Measurements from ENCODE around the gene CRBN.

CRBN gene

DNA sequence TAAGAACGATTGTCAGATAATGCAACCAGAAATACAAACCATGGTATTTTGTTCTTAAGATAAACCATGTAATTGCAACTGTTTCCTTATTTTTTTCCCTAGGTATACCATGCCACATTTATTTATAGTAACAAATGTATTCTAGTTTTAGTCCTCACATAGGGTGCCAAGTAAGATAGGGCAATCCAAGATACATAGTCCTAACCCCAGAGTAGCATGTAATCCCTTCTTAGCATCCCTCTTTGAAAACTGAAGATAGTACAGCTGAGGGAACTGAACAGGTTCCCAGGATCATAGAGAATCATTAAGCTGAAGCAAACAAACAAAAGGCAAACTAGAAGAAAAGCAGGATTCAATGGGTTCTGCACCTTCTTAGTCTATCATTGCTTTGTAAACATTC lies 28.0 kb downstream of the CRBN start:
- FAIRE-seq (no peak), DNase-seq (ENCODE audit: insufficient read length, low spot score) (no peak)
- TF ChIP-seq SPI1 (IDR thresholded peaks at IDR 0.05; ENCODE audit: low read depth, low read length) (no peak), POLR2A (IDR thresholded peaks at IDR 0.05; ENCODE audit: low read depth, low read length) (no peak), TAF1 (IDR thresholded peaks at IDR 0.05; ENCODE audit: low read depth, low read length) (no peak), POLR2AphosphoS5 (IDR thresholded peaks at IDR 0.05; ENCODE audit: low read depth, low read length) (no peak), PAX5 (IDR thresholded peaks at IDR 0.05; ENCODE audit: insufficient read depth, low read length, severe bottlenecking) (no peak), POU2F2 (IDR thresholded peaks at IDR 0.05; ENCODE audit: low read depth, low read length) (no peak)

DNA sequence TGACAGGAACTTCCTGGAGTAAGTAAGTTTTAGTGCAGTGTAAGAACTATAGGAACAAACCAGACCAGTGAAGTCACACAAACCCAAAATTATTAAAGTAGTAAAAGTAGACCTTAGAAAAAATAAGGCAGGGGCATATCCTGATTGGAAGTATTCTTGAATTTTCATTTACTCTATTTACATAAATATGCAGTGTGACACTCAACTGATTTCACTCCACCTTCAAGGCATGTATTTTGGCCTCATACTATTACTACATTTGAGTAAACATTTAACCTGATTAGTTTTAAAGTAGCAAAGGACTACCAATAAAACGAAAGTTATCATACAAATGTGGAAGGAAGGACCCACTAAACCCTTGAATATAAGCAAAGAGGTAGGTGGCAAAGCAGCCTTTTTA lies 29.9 kb downstream of the CRBN start:
- FAIRE-seq = no peak
- TF ChIP-seq POLR2A (IDR thresholded peaks at IDR 0.05; ENCODE audit: low read depth, low read length) (no peak), TAF1 (IDR thresholded peaks at IDR 0.05; ENCODE audit: low read depth, low read length) (no peak), SPI1 (IDR thresholded peaks at IDR 0.05; ENCODE audit: low read depth, low read length) (no peak), POU2F2 (IDR thresholded peaks at IDR 0.05; ENCODE audit: low read depth, low read length) (no peak), POLR2AphosphoS5 (IDR thresholded peaks at IDR 0.05; ENCODE audit: low read depth, low read length) (no peak), PAX5 (IDR thresholded peaks at IDR 0.05; ENCODE audit: insufficient read depth, low read length, severe bottlenecking) (no peak)
- no peak for DNase-seq (ENCODE audit: insufficient read length, low spot score)

DNA sequence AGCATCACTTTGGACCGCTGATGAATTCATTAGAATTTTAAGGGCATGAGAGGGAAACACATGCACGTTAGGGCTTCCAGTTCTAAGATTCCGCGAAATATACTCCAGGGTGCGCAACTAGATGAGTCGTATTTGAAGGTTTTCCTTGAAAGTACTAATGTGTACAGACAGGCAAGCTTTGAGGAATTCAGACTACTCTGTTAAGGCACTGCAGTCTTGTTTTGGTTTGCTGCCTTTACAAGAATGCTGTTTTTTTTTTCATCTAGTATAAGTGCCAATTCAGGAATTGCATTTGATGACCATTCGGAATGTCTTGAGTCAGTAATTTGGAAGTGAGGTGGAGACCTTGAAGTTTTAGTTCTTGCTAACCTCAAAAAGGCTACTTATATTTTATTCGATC lies 33.7 kb downstream of the CRBN start:
- FAIRE-seq (no peak), DNase-seq (ENCODE audit: insufficient read length, low spot score) (no peak)
- TF ChIP-seq TAF1 (IDR thresholded peaks at IDR 0.05; ENCODE audit: low read depth, low read length) = no peak
- TF ChIP-seq POU2F2 (IDR thresholded peaks at IDR 0.05; ENCODE audit: low read depth, low read length) = no peak

DNA sequence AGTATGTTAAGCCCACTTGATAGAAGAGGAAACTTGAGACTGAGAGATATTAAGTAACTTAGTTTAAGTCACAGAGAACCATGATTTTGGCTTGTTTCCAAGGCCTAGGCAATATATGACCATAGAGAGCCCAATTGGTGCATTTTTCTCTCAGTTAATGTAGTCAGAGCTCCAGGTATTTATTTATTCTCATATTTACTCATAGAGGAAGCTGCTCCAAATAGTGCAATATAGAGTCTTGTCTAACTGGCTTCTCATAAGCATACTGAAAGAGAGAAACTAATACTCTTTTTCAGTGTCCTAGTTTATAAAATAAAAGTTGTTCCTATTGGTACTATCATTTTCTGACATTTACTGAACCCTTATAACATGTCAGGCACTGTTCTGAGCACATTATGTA lies 37.6 kb downstream of the CRBN start:
- DNase-seq (ENCODE audit: insufficient read length, low spot score) = no peak
- no peak for TF ChIP-seq POLR2A (IDR thresholded peaks at IDR 0.05; ENCODE audit: low read depth, low read length)
- no peak for TF ChIP-seq POLR2AphosphoS5 (IDR thresholded peaks at IDR 0.05; ENCODE audit: low read depth, low read length)
- no peak for TF ChIP-seq PAX5 (IDR thresholded peaks at IDR 0.05; ENCODE audit: insufficient read depth, low read length, severe bottlenecking)
- TF ChIP-seq TAF1 (IDR thresholded peaks at IDR 0.05; ENCODE audit: low read depth, low read length) = no peak
- no peak for TF ChIP-seq POU2F2 (IDR thresholded peaks at IDR 0.05; ENCODE audit: low read depth, low read length)
- no peak for TF ChIP-seq SPI1 (IDR thresholded peaks at IDR 0.05; ENCODE audit: low read depth, low read length)
- no peak for FAIRE-seq

DNA sequence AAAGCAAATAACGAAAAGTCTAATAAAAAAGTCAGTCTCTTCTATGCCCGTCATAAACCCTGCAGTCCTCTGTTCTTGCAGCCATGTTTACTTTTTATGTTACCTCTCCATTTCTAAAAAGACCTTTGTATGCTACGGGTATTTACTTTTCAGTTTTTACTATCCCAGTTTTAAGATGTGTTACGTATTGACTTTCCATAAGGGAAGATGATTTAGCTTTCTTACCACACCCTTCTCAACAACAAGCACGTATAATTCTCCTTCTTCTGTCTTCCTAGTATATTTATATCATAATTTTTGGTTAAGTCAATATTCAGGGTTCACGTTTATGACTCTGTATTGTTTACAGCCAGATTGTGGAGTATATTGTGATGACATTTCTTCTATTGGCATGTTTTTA lies 42.0 kb downstream of the CRBN start:
- TF ChIP-seq POLR2AphosphoS5 (IDR thresholded peaks at IDR 0.05; ENCODE audit: low read depth, low read length) = no peak
- TF ChIP-seq POLR2A (IDR thresholded peaks at IDR 0.05; ENCODE audit: low read depth, low read length) = no peak
- TF ChIP-seq POU2F2 (IDR thresholded peaks at IDR 0.05; ENCODE audit: low read depth, low read length) = no peak
- TF ChIP-seq PAX5 (IDR thresholded peaks at IDR 0.05; ENCODE audit: insufficient read depth, low read length, severe bottlenecking) = no peak
- no peak for TF ChIP-seq SPI1 (IDR thresholded peaks at IDR 0.05; ENCODE audit: low read depth, low read length)
- TF ChIP-seq TAF1 (IDR thresholded peaks at IDR 0.05; ENCODE audit: low read depth, low read length) = no peak
- FAIRE-seq (no peak), DNase-seq (ENCODE audit: insufficient read length, low spot score) (no peak)

DNA sequence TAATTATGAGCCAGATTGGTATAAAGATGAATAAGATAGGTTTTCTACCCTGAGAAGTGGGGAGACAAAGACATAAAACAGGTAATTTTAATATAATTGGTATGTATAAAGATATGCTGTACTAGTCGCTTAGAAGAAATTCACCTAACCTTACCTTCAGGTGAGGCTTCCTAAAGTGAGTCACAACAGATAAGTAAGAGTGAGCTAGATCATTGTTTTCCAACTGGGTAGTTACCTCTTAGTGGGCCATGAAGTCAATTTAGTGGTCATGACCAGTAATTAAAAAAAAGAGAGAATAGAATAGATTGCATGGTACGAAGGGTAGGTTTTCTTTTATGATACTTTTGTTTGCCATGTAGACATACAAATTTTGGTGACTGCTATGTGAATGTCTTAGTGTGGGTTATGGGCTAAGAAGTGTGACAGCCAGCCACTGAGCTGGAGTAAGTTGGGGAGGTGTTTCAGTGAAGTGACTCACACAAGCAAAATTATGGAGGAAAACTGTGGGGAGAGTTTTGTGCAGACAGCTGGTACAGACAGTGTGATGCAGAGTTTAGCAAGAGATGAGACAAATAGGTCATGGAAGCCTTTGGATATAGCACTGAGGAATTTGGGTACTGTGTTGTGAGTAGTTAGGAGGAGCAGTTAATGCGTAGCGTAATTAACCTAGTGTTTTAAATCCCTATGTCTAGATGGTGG lies 44.6 kb downstream of the CRBN start:
- DNase-seq (ENCODE audit: insufficient read length, low spot score) (no peak), FAIRE-seq (peak; percentile 56)
- no peak for TF ChIP-seq POU2F2 (IDR thresholded peaks at IDR 0.05; ENCODE audit: low read depth, low read length)
- TF ChIP-seq POLR2A (IDR thresholded peaks at IDR 0.05; ENCODE audit: low read depth, low read length) = no peak

DNA sequence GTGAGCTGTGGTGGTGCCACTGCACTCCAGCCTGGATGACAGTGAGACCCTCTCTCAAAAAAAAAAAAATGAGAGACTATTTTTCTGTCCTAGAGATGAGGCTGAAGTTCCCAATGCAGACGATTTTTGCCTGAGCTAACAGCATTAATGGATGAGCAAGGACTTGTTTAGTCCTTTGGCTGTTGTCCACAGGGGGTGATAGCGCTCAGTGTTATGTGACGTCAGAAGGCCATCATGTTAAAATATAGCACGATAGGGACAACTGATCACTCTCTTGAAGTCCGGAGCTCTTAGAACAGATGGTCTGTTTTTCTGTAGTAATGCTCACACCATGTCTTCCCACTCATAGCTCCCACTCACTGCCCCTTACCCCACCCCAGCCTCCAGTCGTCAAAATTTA lies 46.0 kb downstream of the CRBN start:
- FAIRE-seq (peak; percentile 40), DNase-seq (ENCODE audit: insufficient read length, low spot score) (no peak)
- TF ChIP-seq PAX5 (IDR thresholded peaks at IDR 0.05; ENCODE audit: insufficient read depth, low read length, severe bottlenecking) = no peak
- TF ChIP-seq TAF1 (IDR thresholded peaks at IDR 0.05; ENCODE audit: low read depth, low read length) = no peak
- TF ChIP-seq SPI1 (IDR thresholded peaks at IDR 0.05; ENCODE audit: low read depth, low read length) = no peak
- TF ChIP-seq POLR2AphosphoS5 (IDR thresholded peaks at IDR 0.05; ENCODE audit: low read depth, low read length) = no peak
- no peak for TF ChIP-seq POU2F2 (IDR thresholded peaks at IDR 0.05; ENCODE audit: low read depth, low read length)
- TF ChIP-seq POLR2A (IDR thresholded peaks at IDR 0.05; ENCODE audit: low read depth, low read length) = no peak

DNA sequence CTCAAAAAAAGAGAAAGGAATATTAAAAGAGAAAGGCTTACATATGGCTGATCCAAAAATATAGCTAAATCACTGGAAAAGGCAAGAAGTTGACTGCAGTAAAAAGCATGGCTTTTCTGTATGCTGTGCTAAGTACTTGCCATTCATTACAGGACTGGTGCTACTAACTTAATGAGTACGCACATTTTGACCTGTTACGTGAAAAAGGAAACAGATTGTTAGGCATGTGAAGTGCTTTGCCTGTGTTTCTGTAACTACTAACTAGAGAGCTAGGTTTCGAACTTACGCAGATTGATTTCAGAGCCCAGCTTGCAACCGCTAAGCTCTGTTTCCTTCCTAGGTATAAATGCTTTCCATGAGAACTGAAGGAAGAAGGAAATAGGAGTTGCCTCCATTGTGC lies 49.9 kb downstream of the CRBN start:
- no peak for FAIRE-seq
- TF ChIP-seq POLR2AphosphoS5 (IDR thresholded peaks at IDR 0.05; ENCODE audit: low read depth, low read length) (no peak), POU2F2 (IDR thresholded peaks at IDR 0.05; ENCODE audit: low read depth, low read length) (no peak), TAF1 (IDR thresholded peaks at IDR 0.05; ENCODE audit: low read depth, low read length) (no peak), PAX5 (IDR thresholded peaks at IDR 0.05; ENCODE audit: insufficient read depth, low read length, severe bottlenecking) (no peak), SPI1 (IDR thresholded peaks at IDR 0.05; ENCODE audit: low read depth, low read length) (no peak), POLR2A (IDR thresholded peaks at IDR 0.05; ENCODE audit: low read depth, low read length) (no peak)
- DNase-seq (ENCODE audit: insufficient read length, low spot score) = no peak

DNA sequence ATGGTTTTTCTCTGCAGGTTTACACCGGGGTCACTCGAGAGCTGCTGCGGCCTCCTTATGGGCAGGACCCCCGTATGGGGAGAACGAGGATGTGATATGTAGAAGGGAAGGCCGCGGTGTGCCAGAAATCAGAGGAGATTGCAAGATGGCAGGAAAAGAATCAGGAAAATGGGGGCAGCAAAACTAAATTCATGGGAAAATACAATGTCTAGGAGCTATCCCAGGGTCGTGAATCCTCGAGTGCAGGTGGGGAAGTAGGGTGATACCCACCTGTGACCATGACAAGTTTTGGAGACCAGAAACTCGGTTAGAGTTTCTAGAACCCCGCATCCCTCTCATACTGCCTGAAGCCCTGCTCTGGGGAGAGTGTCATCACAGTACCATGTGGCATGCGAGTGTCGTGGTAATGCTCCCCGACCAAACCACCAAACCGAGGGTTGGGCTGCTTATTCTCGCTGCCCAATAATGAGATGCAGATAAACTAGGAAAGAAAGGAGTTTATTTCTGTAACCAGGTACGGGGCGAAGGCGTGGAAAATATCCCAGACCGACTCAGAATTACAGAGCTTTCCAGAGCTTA lies 52.0 kb downstream of the CRBN start:
- DNase-seq (ENCODE audit: insufficient read length, low spot score) = peak; percentile 8
- peak; percentile 69 for FAIRE-seq
- TF ChIP-seq POLR2A (IDR thresholded peaks at IDR 0.05; ENCODE audit: low read depth, low read length) (peak; percentile 55), POU2F2 (IDR thresholded peaks at IDR 0.05; ENCODE audit: low read depth, low read length) (no peak)
